WTC11 (cell line): ENCODE data around the gene GALNT12. TPM values are rescaled to one million over a fixed set of nuclear protein-coding genes. Genes with fewer than 3 reads are reported as not detected.

Experiments used
- ATAC-seq: fragments of 200-7000 bp; cut with Tn5 transposase; 2 replicates; pipeline ENCODE4 v1.10.0; 2021; ENCODE audit warnings: mild to moderate bottlenecking, moderate library complexity
- CTCF ChIA-PET: fragments of 300-600 bp; sonication (Branson Sonifier 250); formaldehyde crosslinking; loops from one replicate; lab custom pipeline; 2021; ENCODE audit warnings: antibody characterized with exemption; lab: Charles Lee
- POLR2A ChIA-PET: fragments of 350-600 bp; sonication (Branson Sonifier 250); formaldehyde crosslinking; loops from one replicate; lab custom pipeline; 2021; ENCODE audit warnings: antibody characterized with exemption; lab: Charles Lee
- DNase-seq: peaks from one replicate; pipeline ENCODE4 v3.0.0; 2021; ENCODE audit warnings: low spot score
- H3K27ac Mint-ChIP-seq: 2 replicates; pipeline ENCODE4 v1.8.0; 2021; ENCODE audit warnings: mixed read lengths
- H3K27me3 Mint-ChIP-seq: 2 replicates; pipeline ENCODE4 v1.8.0; 2021; ENCODE audit warnings: low read depth, mild to moderate bottlenecking, moderate library complexity, mixed read lengths
- H3K36me3 Mint-ChIP-seq: 2 replicates; pipeline ENCODE4 v1.8.0; 2021; ENCODE audit warnings: mixed read lengths
- H3K4me1 Mint-ChIP-seq: 2 replicates; pipeline ENCODE4 v1.8.0; 2022; ENCODE audit warnings: mixed read lengths
- H3K4me3 Mint-ChIP-seq: 2 replicates; pipeline ENCODE4 v1.8.0; 2021; ENCODE audit warnings: mild to moderate bottlenecking, moderate library complexity, mixed read lengths
- H3K9me3 Mint-ChIP-seq: 2 replicates; pipeline ENCODE4 v1.8.0; 2021; ENCODE audit warnings: mixed read lengths
- CREM ChIP-seq: sonication (generic); formaldehyde crosslinking; IDR thresholded peaks from 2 replicates; pipeline ENCODE4 v1.8.1; 2022; ENCODE audit warnings: mild to moderate bottlenecking, missing genetic modification reagents, moderate library complexity
- E2F1 ChIP-seq: sonication (generic); formaldehyde crosslinking; IDR thresholded peaks from 2 replicates; pipeline ENCODE4 v1.8.0; 2022; ENCODE audit warnings: mild to moderate bottlenecking, missing genetic modification reagents
- E2F5 ChIP-seq: sonication (generic); formaldehyde crosslinking; IDR thresholded peaks from 2 replicates; pipeline ENCODE4 v1.8.1; 2022; ENCODE audit warnings: mild to moderate bottlenecking, moderate library complexity, missing genetic modification reagents
- EMX1 ChIP-seq: fragments of 250-450 bp; sonication (Bioruptor Pico); IDR thresholded peaks from 2 replicates; pipeline ENCODE4 v1.8.0; 2021; ENCODE audit warnings: mild to moderate bottlenecking
- HMGA2 ChIP-seq: fragments of 250-450 bp; sonication (Bioruptor Pico); IDR thresholded peaks from 2 replicates; pipeline ENCODE4 v1.4.0; 2021; ENCODE audit warnings: mild to moderate bottlenecking, moderate library complexity
- JUN ChIP-seq: sonication (generic); formaldehyde crosslinking; IDR thresholded peaks from 2 replicates; pipeline ENCODE4 v1.8.0; 2023; ENCODE audit warnings: mild to moderate bottlenecking, missing genetic modification reagents
- MLX ChIP-seq: sonication (generic); formaldehyde crosslinking; IDR thresholded peaks from 2 replicates; pipeline ENCODE4 v1.8.1; 2023; ENCODE audit warnings: mild to moderate bottlenecking, missing genetic modification reagents, moderate library complexity
- RELA ChIP-seq: sonication (generic); formaldehyde crosslinking; IDR thresholded peaks from 2 replicates; pipeline ENCODE4 v1.8.1; 2022; ENCODE audit warnings: missing genetic modification reagents, mild to moderate bottlenecking, borderline replicate concordance
- RORB ChIP-seq: fragments of 250-450 bp; sonication (Bioruptor Pico); IDR thresholded peaks from 2 replicates; pipeline ENCODE4 v1.9.0; 2021; ENCODE audit warnings: mild to moderate bottlenecking
- STAT6 ChIP-seq: sonication (generic); formaldehyde crosslinking; conservative IDR thresholded peaks from 2 replicates; pipeline ENCODE4 v1.8.1; 2023; ENCODE audit warnings: mild to moderate bottlenecking, low read depth, missing genetic modification reagents, moderate library complexity
- TP53 ChIP-seq: sonication (generic); formaldehyde crosslinking; IDR thresholded peaks from 2 replicates; pipeline ENCODE4 v1.8.1; 2023; ENCODE audit warnings: mild to moderate bottlenecking, missing genetic modification reagents
- USF1 ChIP-seq: sonication (generic); formaldehyde crosslinking; IDR thresholded peaks from 2 replicates; pipeline ENCODE4 v1.8.0; 2022; ENCODE audit warnings: mild to moderate bottlenecking, missing genetic modification reagents
- ZNF138 ChIP-seq: sonication (generic); formaldehyde crosslinking; conservative IDR thresholded peaks from 2 replicates; pipeline ENCODE4 v1.8.1; 2022; ENCODE audit warnings: mild to moderate bottlenecking, moderate library complexity, missing genetic modification reagents
- ZNF232 ChIP-seq: sonication (generic); formaldehyde crosslinking; IDR thresholded peaks from 2 replicates; pipeline ENCODE4 v1.8.0; 2022; ENCODE audit warnings: mild to moderate bottlenecking, missing genetic modification reagents
- ZNF423 ChIP-seq: fragments of 250-450 bp; sonication (Bioruptor Pico); IDR thresholded peaks from 2 replicates; pipeline ENCODE4 v2.1.2; 2022; ENCODE audit warnings: mild to moderate bottlenecking, moderate library complexity
- ZNF512 ChIP-seq: sonication (generic); formaldehyde crosslinking; IDR thresholded peaks from 2 replicates; pipeline ENCODE4 v1.8.1; 2022; ENCODE audit warnings: missing genetic modification reagents, borderline replicate concordance
- total RNA-seq: library from RNA; stranded (reverse); gene quantifications from 3 replicates; pipeline ENCODE4 v1.2.3, GENCODE V29; 2021

GALNT12 gene
- total RNA-seq, 1 experiment from 2014 or later: 19.3 TPM

GRCh38 chr9:98825414-98825813, 17.9 kb downstream of the GALNT12 start (continued):
- TF ChIP-seq USF1 (CRISPR knock-in tag) (no peak), RORB (no peak)

GRCh38 chr9:98826716-98827115, 19.2 kb downstream of the GALNT12 start:
- H3K4me3 Mint-ChIP-seq: no peak overlapping the region
- ATAC-seq (no peak), DNase-seq (no peak)
- ChIA-PET CTCF (interaction anchor here (1.2 kb wide), 1 partner anchor 18 kb away, joined by 4 read pairs; no protein-coding TSS in a partner anchor), POLR2A (no interaction called here)
- no peak overlapping the region for H3K27ac Mint-ChIP-seq
- peaks cover 17% of the 10 kb centered on the region for H3K36me3 Mint-ChIP-seq
- TF ChIP-seq STAT6: no peak
- no peak for TF ChIP-seq JUN (CRISPR knock-in tag)
- H3K9me3 Mint-ChIP-seq: peaks cover 8% of the 10 kb centered on the region; the same call in 1 of the 2 replicates
- H3K27me3 Mint-ChIP-seq: no peaks in the 10 kb centered on the region
- no peaks in the 10 kb centered on the region for H3K4me1 Mint-ChIP-seq

- no peaks in the 10 kb centered on the region for H3K27me3 Mint-ChIP-seq
- POLR2A ChIA-PET: no interaction called here
- no peak for ATAC-seq
- peaks cover 15% of the 10 kb centered on the region for H3K36me3 Mint-ChIP-seq
- TF ChIP-seq E2F5: no peak
- no peak for TF ChIP-seq HMGA2 (CRISPR knock-in tag)
- TF ChIP-seq E2F1 (CRISPR knock-in tag): no peak
- TF ChIP-seq TP53 (CRISPR knock-in tag): no peak
- no peak for TF ChIP-seq ZNF138 (CRISPR knock-in tag)
- no peak for TF ChIP-seq CREM (CRISPR knock-in tag)
- TF ChIP-seq ZNF512 (CRISPR knock-in tag): no peak
- no peak for TF ChIP-seq EMX1
- no peak for TF ChIP-seq MLX
- TF ChIP-seq ZNF423 (CRISPR knock-in tag): no peak
- TF ChIP-seq RELA: no peak
- no peak for TF ChIP-seq ZNF232 (CRISPR knock-in tag)
- no peak overlapping the region for H3K4me3 Mint-ChIP-seq
- no peak overlapping the region for H3K27ac Mint-ChIP-seq
- CTCF ChIA-PET: no interaction called here
- DNase-seq: no peak
- peaks cover 2% of the 10 kb centered on the region; the same call in 1 of the 2 replicates for H3K4me1 Mint-ChIP-seq
- H3K9me3 Mint-ChIP-seq: no peaks in the 10 kb centered on the region
Measured at GRCh38 chr9:98829766-98830165, 22.3 kb downstream of the GALNT12 start.
